ENCODE results near the gene NT5C2. TPM values are rescaled to one million over a fixed set of nuclear protein-coding genes. Genes with fewer than 3 reads are reported as not detected.

The NT5C2 gene
- polyA plus RNA-seq, 4 donors: 95.0 to 132 (median 108) TPM

DNA sequence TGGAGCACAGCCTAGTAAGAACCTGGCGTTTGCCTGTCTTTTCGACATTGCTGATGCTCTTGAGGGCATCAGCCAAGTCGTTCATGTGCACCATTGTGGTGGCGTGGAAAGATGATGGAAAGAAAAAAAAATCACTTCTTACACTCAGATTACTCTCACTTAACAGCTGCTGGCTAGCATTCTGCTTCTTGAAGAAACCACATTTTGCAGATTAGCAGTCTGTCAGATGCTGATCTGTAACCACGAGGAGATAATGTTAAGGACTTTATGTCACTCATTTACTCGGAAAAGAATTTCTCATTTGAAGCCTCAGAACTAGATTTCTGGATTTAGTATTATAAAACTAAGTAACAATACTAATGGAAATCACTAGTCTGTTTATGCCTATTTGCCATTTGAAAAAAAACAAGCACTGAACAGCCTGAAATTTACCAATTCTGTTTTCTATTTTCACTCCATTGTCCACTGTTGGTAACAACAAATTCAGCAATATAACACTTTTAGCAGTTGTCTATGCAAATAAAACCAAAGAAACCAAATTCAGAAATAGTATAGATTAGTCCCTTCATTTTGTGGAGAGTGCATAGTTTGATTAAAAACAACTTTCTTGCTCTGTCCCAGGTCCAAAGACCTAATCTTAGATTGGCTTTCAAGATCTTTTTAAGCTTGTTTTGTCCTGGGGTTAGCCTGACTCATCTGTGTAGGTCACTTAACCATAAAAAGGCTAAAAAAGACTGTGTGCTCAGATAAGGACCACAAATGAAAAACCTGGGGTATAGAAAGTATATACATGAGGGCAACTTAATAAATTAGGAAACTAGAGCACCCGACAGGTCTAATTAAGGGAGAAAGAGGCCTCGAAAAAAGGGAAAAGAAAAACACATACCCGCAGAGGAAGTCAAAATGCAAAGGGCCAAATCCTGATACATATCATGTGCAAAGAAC lies 67.5 kb downstream of the NT5C2 start:
- no peak for DNase-seq (ENCODE audit: low read depth in 4 of 4, low spot score in 2 of 4)

DNA sequence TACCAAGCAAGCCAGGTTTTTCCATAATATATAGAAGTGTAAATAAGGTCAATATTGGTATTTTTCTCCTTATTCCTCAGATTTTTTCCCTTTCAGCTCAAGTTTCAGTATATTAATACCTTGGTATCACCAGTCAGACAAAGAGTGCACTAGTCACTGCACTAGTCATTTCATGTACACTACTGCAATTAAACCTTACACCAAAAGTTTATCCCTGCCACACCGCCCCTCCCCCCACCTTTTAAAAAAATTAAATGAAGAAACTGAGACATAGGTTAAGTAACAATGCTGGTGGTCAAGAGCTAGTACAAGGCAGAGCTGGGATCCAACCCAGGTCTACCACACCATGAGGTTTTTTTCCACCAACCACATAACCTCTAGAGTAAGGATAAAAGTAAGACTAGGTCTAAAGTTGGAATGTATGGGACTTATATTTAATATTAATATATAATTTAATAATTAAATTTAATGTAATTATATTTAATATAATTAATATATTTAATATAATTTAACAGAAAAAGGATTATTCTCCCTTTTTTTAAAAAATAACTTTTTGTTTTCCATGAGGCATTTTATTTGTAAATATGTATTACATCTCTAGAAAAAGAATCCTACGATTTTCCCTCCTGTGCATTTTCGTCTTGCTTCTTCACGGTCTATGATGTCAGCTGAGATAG lies 68.5 kb downstream of the NT5C2 start:
- no peak for DNase-seq (ENCODE audit: low read depth in 4 of 4, low spot score in 2 of 4)

- DNase-seq (ENCODE audit: low read depth in 4 of 4, low spot score in 2 of 4): no peak
Measured at GRCh38 chr10:103123282-103124024, 69.6 kb downstream of the NT5C2 start.

DNA sequence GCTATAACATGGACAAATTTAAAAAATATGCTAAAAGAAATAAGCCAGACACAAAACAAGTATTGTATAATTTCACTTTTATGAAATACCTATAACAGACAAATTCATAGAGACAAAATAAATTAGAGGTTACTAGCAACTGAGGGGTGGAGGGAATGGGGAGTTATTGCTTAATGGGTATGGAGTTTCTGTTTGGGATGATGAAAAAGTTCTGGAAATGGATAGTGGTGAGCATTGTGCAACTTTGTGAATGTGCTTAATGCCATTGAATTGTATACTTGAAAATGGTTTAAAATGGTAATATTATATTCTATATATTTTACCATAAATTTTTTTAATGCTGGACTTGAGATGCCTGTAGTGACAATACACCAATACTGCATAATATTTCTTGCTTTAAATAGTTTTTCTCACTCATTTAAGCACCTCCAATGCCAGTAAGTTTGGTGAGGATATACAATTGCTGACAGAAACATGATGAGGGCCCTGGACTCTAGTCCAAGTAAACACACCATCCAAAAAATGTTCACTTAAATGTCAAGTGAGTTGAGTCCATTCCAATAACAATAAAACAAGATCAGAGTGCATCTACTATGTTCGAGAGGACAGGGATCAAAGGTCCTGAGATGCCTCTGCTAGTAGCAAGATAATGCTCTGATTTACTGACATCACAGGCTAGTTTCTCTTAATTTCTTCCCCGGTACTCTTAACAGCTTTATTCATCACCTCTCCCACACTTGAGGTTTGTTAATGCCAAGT lies 71.9 kb downstream of the NT5C2 start:
- no peak for DNase-seq (ENCODE audit: low read depth in 4 of 4, low spot score in 2 of 4)

- DNase-seq (ENCODE audit: low read depth in 4 of 4, low spot score in 2 of 4): no peak
Measured at GRCh38 chr10:103120546-103120945, 72.5 kb downstream of the NT5C2 start.

GRCh38 chr10:103117247-103117646 lies 75.8 kb downstream of the NT5C2 start:
- no peak for DNase-seq (ENCODE audit: low read depth in 4 of 4, low spot score in 2 of 4)

- DNase-seq (ENCODE audit: low read depth in 4 of 4, low spot score in 2 of 4): no peak
Measured at GRCh38 chr10:103114876-103115275, 78.2 kb downstream of the NT5C2 start.

DNA sequence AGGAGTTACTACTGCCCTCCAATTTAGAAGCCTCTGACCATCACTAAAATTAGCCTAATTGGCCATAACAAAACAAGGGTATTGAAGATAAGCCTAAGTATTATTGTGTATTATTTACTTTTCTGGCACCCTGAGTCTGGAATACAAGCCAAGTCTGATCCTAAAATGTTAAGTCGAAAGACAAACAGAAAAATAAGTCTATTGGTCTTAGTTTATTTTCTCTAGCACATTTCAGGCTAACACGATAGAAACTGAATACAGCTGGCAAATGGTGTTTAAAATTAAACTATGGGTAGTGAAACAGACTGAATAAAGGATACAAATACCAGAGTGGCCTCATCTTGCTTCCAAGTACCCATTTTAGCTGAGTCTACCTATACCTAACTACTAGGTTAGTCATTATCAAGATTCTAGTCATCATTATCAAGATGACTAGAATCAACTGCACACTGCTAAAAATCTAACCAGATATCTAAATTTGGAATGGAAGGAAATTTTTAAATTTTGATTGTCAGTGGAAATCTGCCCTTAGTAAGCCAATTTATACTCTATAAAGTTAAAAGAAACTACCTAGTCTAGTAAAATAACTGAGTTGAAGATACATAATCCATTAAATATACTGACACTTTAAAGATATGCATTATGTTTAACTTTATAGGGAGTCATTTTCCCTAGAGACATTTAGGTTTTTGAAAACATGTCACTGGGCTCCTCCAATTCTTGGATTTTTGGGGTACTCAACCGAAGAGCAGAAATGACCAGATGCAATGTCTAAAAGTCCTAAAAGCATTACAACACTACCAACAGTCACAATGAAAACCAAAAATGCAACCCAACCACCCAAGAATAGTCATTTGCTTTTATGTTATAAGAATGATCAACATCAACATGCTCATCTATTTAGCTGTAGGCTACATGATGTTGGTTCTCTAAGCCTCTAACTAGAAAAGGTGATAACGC lies 80.9 kb downstream of the NT5C2 start:
- DNase-seq (ENCODE audit: low read depth in 4 of 4, low spot score in 2 of 4): no peak

DNA sequence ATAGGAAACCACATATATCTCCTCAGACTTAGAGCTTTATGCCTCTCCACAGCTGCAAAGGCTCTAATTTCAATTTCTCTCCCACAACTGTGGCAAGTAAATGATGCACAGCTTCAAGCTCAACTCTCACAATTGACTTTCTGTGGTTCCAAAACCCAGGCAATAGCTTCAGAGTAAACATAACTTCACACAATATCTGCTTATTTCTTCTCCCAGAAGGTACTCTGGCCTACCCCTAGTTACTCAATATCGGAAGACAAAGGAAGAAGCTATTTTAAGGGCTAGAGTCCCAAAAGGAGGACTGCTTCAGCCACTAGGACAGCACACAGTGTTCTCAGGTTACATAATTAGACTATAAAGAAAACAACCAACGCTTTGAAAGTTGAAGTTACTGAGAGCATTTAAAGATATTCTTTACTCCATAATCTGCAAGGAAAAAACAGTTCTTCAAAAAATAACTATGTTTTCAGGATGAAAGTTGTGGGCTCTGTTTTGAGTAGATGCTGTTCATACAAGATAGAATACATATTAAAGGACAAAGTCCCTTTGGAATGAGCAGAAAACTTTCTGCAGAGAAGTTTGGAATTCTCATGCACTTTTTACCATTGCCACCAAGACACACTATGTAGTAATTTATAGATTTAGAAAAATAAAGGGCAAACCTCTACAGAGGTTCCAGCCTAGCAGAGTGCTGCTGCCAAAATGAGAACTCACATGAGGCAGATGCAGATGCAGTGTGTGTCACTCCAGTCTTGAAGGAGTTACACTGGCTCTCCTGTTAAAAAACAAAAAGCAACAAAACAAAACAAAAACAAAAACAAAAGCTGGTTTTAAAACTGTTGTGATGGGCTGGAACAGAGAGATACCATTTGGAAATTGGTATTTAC lies 81.8 kb downstream of the NT5C2 start:
- DNase-seq (ENCODE audit: low read depth in 4 of 4, low spot score in 2 of 4): peak in 3 of 4 donors; percentile 27 to 55 (median 38)

DNA sequence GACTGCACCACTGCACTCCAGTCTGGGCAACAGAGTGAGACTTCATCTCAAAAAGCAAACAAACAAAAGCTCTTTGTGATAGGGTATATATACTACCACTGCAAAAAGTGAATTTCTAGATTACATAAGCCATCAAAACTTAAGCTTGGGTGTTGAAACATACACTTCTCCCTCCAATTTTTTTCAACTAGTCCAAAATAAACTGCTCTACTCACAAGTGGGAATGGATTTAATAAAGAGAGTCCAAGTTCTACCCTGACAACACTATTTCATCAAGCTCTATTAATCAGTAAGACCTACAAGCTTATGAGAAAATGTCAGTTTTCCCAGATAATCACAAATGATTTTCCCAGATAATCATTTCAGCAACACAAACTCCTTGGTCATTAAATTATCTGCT lies 82.7 kb downstream of the NT5C2 start:
- DNase-seq (ENCODE audit: low read depth in 4 of 4, low spot score in 2 of 4): no peak

DNA sequence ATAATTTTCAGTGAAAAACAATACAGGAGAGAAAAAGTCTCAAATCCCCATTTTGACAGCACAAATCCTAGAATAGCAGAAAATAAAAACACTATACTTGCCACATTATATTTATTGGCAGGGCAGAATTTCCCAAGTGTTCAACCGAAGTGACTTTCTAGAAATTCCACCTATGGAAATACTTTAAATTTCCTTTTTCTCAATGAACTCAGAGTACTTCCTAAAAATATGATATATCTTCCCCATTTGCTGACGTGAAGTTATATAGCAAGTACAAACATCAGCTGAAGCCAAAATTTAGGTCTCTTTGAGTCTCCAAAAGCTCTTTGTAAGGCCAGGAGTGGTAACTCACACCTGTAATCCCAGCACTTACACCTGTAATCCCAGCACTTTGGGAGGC lies 83.3 kb downstream of the NT5C2 start:
- DNase-seq (ENCODE audit: low read depth in 4 of 4, low spot score in 2 of 4): no peak

DNA sequence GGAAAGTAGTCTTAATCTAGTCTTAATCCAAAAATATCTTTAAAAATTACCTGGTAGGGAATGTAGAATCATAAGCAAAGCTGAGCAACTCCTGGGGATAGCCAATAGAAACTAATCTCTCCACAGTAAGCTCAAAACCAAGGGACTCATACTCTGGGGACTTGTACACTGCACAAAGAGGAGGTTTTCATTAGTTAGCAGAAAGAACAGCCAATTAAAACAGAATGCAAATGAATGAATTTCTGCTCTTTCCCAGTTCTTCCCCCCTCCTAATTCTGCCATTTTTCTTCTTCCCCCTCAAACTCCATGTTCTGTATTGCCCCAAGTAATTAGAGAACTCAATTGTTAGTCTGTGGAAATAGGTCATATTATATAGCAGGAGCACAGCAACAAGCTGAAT lies 86.5 kb downstream of the NT5C2 start:
- DNase-seq (ENCODE audit: low read depth in 4 of 4, low spot score in 2 of 4): no peak

DNA sequence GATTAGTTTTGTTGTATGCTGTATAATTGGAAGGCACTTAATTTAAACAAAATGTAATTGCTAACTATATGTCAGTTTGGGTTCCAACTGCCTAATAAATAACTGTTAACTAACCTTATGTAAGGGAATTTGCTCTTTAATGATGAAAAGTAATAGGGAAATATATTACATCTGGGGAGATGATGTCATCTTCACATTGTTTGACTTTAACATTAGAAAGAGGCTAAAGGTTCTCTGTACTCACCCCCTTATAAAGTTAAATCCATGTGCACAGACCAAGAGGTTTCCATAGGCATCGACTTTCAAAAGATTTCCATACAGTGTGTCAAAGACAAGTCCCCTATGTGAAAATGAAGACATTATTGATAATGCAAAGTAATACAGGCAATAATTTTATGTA lies 87.6 kb downstream of the NT5C2 start:
- DNase-seq (ENCODE audit: low read depth in 4 of 4, low spot score in 2 of 4): no peak

GRCh38 chr10:103104721-103105120 lies 88.4 kb downstream of the NT5C2 start:
- no peak for DNase-seq (ENCODE audit: low read depth in 4 of 4, low spot score in 2 of 4)

GRCh38 chr10:103103989-103104388 lies 89.1 kb downstream of the NT5C2 start:
- DNase-seq (ENCODE audit: low read depth in 4 of 4, low spot score in 2 of 4): no peak

- DNase-seq (ENCODE audit: low read depth in 4 of 4, low spot score in 2 of 4): no peak
Measured at GRCh38 chr10:103102195-103102594, 90.9 kb downstream of the NT5C2 start.

GRCh38 chr10:103100620-103101019 lies 92.5 kb downstream of the NT5C2 start:
- no peak for DNase-seq (ENCODE audit: low read depth in 4 of 4, low spot score in 2 of 4)

DNA sequence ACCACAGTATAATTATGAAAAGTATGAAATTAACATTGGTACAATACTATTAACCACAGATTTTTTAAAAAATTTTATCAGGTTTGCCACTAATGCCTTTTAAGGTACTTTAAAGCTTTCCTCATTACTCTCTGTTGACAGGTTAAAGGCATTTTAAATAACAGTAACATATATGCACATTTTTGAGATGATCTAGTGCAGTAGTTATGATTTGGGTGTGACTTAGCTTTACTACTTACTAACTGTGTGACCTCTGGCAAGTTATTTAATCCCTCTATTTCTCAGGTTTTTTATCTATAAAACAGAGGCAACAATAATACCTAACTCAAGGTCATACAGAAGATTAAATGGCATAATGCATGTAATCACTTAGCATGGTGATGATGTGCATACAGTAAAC lies 94.8 kb downstream of the NT5C2 start:
- DNase-seq (ENCODE audit: low read depth in 4 of 4, low spot score in 2 of 4): no peak

Measured in left renal cortex interstitium (tissue), 4 donors.